Measurements from ENCODE around the gene SLC39A2. TPM values are rescaled to one million over a fixed set of nuclear protein-coding genes. Genes with fewer than 3 reads are reported as not detected.
"Not testable (repeated sequence)": the region's sequence is repeated elsewhere in the genome, so short reads cannot be mapped to it uniquely, and the experiment has no call there.

The SLC39A2 gene
- not detected for total RNA-seq
- long read RNA-seq: 0 reads

DNA sequence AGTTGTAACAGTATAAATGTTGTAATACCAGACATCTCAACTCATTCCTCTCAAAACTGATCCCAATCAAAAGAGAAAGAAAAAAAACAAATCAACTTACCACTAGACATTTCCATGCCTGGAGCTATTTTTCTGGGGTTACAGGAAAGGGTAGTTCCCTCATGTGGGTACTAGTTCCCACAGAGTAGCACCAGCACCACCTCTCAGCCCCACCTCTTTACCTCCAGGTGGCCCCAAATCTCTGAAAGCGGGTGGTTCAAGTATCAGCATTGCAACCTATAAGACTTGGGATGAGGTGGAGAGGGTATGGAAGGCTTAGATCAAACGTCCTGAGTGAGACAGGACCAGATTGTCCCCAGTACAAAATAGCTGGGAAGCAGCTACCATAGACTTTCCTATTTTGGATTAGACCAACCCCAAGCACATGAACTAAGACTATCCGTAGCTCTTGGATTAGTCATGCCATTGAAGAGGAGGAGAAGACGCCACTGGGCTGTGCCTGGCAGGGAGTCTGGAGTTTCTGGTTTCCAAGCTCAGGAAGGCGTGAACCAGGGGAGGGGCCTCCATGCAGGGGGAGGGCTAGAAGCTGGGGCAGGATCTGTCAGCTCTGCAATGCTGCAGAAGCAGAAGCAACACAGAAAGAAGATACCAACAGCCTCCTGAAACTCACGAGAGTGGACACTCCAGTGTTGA lies at the start of gene SLC39A2:
TSS of gene SLC39A2 (plus strand) at position 620 of the 693 bp plus-strand sequence. CDS start 154 bp downstream, outside the sequence.
- DNase-seq (ENCODE audit: low spot score): no peak

DNA sequence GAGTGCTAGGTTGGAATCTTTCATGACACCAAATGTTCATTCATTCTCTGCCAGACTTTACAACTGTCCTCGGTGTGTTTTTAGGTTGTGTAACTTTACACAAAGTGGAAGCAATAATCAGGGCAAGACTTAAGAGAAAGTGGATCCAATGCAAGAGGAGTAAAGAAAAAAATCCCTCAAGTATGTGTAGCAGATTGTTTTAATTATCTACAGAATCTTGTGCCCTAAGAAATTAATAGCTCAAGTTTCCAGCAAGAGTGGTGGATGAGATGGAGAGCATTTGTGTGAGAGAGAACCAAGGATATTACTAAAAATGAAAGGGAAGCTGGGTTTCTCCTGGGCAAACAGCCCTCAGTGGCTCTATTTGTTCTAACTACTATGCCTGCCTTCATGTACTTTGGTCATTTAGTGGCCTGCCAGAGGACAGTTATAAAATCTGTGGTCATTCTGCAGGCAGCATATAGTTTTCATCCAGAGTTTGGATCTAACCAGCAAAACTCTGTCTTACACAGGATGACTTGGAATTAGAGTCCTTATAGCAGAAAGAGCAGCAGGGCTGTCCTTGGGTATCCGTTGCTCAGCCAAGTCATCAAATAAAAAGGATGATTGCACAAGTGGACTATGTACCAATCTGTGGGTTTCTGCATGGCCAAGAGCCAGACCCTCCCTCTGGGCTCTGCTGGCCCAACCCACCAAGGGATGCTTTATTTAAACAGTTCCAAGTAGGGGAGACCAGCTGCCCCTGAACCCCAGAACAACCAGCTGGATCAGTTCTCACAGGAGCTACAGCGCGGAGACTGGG lies 44.2 kb upstream of the SLC39A2 start, which contains the start of gene RNASE2:
TSS of gene RNASE2 (plus strand) at position 752 of the 802 bp plus-strand sequence. CDS start 285 bp downstream, outside the sequence.
- not testable (repeated sequence) for DNase-seq (ENCODE audit: low spot score)

- DNase-seq (ENCODE audit: low spot score): not testable (repeated sequence)
Measured at GRCh38 chr14:20955538-20955873, 43.6 kb upstream of the SLC39A2 start.

DNA sequence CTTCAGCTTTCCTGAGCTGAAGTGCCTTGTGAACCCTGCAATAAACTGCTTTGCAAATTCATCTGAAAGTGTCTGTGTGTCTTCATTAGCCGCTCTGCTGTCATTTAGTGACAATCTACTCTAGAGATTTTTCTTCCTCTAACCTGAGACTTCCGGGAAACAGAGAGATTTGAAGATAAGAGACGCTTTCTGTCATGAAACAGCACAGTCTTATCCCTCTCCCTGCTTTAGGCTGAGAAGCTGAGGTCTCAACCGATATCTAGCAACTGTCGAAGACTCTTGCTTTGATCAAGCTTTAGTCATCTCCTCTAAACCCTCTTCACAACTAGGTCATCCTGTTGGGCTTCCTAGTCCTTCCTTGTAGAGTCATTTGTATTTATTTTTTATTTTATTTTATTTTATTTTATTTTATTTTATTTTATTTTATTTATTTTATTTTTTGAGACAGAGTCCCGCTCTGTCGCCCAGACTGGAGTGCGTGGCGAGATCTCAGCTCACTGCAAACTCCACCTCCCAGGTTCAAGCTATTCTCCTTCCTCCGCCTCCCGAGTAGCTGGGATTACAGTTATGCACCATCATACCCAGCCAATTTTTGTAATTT lies 42.6 kb upstream of the SLC39A2 start:
- no peak for DNase-seq (ENCODE audit: low spot score)

DNA sequence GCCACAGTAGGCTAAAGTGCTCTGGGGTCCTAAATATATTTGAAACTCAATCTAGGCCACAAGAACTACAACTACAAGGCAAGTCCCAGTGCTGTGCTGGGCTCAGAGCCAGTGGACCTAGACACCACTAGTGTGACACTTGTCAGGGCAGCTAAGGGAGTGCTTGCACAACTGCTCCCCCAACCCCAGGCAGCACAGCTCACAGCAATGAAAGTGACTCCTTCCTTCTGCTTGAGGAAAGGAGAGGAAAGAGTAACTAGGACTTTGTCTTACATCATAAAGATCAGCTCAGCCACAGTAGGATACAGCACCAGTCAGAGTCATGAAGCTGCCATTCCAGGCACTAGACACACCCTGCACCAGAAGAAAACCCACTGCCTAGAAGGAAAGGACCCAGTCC lies 40.1 kb upstream of the SLC39A2 start:
- DNase-seq (ENCODE audit: low spot score): not testable (repeated sequence)

DNA sequence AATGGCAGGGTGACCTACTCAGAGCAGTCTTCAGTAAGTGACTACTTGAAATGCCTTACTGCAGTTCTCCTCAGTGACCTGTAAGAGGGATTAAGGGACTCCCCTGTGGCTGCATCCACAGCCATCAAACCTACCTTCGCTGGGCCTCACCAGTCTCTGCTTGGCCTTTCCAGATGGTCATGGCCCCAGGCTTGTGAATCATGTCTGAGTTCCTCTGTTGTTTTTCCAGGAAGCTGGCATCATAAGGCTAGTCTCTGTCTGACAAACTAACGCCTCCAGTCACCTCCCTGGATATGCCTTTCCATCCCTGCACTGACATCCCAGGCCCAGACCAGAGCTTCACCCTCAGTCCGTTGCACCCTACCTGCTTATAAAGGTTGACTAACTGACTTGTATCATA lies 29.8 kb upstream of the SLC39A2 start:
- DNase-seq (ENCODE audit: low spot score): no peak

- no peak for DNase-seq (ENCODE audit: low spot score)
Measured at GRCh38 chr14:20970647-20970982, 28.5 kb upstream of the SLC39A2 start.

GRCh38 chr14:20970983-20971704 lies 27.9 kb upstream of the SLC39A2 start:
- DNase-seq (ENCODE audit: low spot score): peak; percentile 94

DNA sequence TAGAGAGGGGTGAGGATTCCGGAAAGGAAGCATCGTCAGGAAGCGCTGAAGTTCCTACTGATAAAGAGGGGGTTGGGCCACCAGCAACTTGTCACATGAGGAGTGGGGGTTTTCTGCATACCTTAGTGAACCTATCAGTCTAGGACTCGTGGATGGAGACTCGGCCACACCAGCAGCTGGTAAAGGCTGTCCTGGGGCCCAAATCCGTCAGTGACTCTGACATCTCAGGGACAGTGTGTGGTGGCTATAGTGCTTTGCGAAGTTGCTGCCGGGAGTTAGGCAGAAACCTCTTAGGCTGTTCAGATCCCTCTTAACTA lies 27.4 kb upstream of the SLC39A2 start:
- no peak for DNase-seq (ENCODE audit: low spot score)

- DNase-seq (ENCODE audit: low spot score): no peak
Measured at GRCh38 chr14:20973501-20973900, 25.6 kb upstream of the SLC39A2 start.

DNA sequence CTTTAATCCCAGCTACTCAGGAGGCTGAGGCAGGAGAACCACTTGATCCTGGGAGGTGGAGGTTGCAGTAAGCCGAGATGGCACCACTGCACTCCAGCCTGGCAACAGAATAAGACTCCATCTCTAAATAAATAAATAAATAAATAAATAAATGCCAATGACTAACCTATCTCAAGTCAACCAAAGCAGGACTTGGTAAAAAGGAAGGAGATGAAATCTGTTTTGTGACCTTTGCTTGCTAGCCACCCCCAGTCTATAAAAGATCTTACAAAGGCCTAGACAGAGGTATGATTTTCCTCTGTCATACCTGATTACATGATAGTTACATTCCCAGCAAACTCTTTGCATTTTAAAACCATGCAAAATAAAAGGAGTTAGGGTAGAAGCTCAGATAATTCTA lies 22.8 kb upstream of the SLC39A2 start:
- no peak for DNase-seq (ENCODE audit: low spot score)

DNA sequence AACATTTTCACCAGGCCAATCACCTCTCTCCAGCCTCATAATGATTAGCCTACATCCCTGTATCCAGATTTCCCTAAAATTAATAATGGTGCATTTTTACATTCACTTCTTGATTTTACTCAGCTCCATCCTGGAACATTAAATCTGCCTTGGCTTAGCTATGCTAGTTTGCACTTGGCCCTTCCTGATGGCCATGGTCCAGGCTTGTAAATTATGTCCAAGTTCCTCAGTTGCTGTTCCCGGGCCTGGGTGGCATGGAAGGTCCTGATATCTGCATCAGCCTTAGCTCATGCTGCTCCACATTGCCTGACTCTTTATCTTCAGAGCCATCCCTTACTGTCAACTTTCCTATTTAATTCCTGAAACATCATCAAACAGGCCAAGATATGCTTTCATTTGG lies 20.4 kb upstream of the SLC39A2 start:
- DNase-seq (ENCODE audit: low spot score): no peak

DNA sequence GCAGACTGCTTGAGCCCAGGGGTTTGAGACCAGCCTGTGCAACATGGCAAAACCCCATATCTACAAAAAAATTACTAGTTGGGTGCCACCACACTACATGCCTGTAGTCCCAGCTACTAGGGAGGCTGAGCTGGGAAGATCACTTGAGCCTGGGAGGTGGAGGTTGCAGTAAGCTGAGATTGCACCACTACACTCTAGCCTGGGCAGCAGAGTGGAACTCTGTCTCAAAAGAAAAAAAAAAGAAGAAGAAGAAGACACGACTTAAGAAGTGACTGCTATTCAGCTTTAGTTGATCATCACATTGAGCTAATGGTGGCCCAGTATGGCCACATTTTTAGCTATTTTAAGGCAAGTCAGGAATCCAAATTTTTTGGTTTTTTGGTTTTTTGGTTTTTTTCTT lies 18.2 kb upstream of the SLC39A2 start:
- no peak for DNase-seq (ENCODE audit: low spot score)

GRCh38 chr14:20982646-20983369 lies 16.3 kb upstream of the SLC39A2 start:
- no peak for DNase-seq (ENCODE audit: low spot score)

GRCh38 chr14:20985650-20986049 lies 13.4 kb upstream of the SLC39A2 start:
- not testable (repeated sequence) for DNase-seq (ENCODE audit: low spot score)

GRCh38 chr14:20986811-20987210 lies 12.3 kb upstream of the SLC39A2 start:
- DNase-seq (ENCODE audit: low spot score): no peak

- DNase-seq (ENCODE audit: low spot score): no peak
Measured at GRCh38 chr14:20988717-20989470, 10.2 kb upstream of the SLC39A2 start.

GRCh38 chr14:20989471-20989786 lies 9.7 kb upstream of the SLC39A2 start:
- DNase-seq (ENCODE audit: low spot score): no peak

- DNase-seq (ENCODE audit: low spot score): peak; percentile 92
Measured at GRCh38 chr14:20989787-20990600, 9.1 kb upstream of the SLC39A2 start, which contains the start of gene METTL17. Gene METTL17 (plus strand): TSS chr14:20989980. CDS start chr14:20990003, 23 bp downstream.

- no peak for DNase-seq (ENCODE audit: low spot score)
Measured at GRCh38 chr14:20996521-20996920, 2.6 kb upstream of the SLC39A2 start.

Measured in mesenteric fat pad (tissue), 1 donor.